Measurements from ENCODE around the gene DUSP15. TPM values are rescaled to one million over a fixed set of nuclear protein-coding genes. Genes with fewer than 3 reads are reported as not detected.

DUSP15 gene
- total and polyA plus RNA-seq, 4 donors: 0.35 to 0.61 (median 0.42) TPM; not detected in 1

DNA sequence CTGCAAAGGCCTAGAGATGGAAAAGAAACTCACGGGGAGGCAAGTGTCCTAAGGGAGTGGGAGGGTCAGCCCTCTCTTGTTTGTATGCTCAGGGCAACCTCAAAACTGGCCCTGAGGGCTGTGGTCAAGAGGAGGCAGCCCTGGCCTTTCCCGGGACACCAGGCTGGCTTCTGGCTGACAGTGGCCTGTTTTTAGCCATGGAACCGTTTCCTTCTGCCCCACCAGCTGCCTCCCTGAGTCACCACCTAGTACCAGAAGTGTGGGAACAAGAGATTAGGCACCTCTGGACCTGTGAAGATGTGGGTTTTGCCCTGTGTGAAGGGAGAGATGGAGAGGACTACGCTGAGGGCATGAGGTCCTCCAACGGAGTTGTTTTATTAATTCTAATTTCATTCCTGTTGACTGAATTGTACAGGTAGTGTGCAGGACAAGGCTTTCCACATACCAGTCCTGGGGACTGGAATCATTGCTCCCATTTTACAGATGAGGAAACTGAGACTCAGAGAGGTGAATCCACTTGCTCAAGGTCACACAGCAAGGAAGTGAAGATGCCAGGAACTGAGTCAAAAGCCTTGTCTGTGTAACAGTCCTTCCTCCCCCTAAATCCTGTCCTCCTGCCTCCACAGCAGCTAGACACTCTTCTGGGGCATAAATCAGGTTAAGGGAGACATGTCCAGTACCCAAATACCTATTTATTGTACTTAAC is 30.4 kb downstream of the DUSP15 start (continued):
- TF ChIP-seq JUND (IDR thresholded peaks at IDR 0.05): no peak

- H3K27ac ChIP-seq (ENCODE audit: low read depth in 1 of 2, low read length in 2 of 2): no peak overlapping the region
- no peaks in the 10 kb centered on the region for H3K9me3 ChIP-seq (ENCODE audit: control insufficient read depth in 4 of 4, low read length in 3 of 4)
- H3K4me1 ChIP-seq (ENCODE audit: control insufficient read depth in 4 of 4, insufficient read depth in 4 of 4, low read length in 3 of 4): no peaks in the 10 kb centered on the region
Observed at GRCh38 chr20:31838646-31839292, 31.6 kb downstream of the DUSP15 start.

More at GRCh38 chr20:31838646-31839292, 31.6 kb downstream of the DUSP15 start:
- TF ChIP-seq MAX (IDR thresholded peaks at IDR 0.05) (no peak), TAF1 (conservative IDR thresholded peaks at IDR 0.05) (no peak), NR2F2 (IDR thresholded peaks at IDR 0.05) (no peak), RAD21 (IDR thresholded peaks at IDR 0.05) (no peak), ZBTB33 (IDR thresholded peaks at IDR 0.05) (no peak), HNF4G (IDR thresholded peaks at IDR 0.05) (no peak), ATF3 (IDR thresholded peaks at IDR 0.05) (no peak), FOXA2 (IDR thresholded peaks at IDR 0.05) (no peak), SP1 (IDR thresholded peaks at IDR 0.05) (no peak), YY1 (IDR thresholded peaks at IDR 0.05) (no peak), JUND (IDR thresholded peaks at IDR 0.05) (no peak), RXRA (IDR thresholded peaks at IDR 0.05) (no peak)
- TF ChIP-seq, protein P1, sequence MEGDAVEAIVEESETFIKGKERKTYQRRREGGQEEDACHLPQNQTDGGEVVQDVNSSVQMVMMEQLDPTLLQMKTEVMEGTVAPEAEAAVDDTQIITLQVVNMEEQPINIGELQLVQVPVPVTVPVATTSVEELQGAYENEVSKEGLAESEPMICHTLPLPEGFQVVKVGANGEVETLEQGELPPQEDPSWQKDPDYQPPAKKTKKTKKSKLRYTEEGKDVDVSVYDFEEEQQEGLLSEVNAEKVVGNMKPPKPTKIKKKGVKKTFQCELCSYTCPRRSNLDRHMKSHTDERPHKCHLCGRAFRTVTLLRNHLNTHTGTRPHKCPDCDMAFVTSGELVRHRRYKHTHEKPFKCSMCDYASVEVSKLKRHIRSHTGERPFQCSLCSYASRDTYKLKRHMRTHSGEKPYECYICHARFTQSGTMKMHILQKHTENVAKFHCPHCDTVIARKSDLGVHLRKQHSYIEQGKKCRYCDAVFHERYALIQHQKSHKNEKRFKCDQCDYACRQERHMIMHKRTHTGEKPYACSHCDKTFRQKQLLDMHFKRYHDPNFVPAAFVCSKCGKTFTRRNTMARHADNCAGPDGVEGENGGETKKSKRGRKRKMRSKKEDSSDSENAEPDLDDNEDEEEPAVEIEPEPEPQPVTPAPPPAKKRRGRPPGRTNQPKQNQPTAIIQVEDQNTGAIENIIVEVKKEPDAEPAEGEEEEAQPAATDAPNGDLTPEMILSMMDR (IDR thresholded peaks at IDR 0.05; ENCODE audit: low read depth, low read length, missing input control): no peak
- TF ChIP-seq, protein P2, sequence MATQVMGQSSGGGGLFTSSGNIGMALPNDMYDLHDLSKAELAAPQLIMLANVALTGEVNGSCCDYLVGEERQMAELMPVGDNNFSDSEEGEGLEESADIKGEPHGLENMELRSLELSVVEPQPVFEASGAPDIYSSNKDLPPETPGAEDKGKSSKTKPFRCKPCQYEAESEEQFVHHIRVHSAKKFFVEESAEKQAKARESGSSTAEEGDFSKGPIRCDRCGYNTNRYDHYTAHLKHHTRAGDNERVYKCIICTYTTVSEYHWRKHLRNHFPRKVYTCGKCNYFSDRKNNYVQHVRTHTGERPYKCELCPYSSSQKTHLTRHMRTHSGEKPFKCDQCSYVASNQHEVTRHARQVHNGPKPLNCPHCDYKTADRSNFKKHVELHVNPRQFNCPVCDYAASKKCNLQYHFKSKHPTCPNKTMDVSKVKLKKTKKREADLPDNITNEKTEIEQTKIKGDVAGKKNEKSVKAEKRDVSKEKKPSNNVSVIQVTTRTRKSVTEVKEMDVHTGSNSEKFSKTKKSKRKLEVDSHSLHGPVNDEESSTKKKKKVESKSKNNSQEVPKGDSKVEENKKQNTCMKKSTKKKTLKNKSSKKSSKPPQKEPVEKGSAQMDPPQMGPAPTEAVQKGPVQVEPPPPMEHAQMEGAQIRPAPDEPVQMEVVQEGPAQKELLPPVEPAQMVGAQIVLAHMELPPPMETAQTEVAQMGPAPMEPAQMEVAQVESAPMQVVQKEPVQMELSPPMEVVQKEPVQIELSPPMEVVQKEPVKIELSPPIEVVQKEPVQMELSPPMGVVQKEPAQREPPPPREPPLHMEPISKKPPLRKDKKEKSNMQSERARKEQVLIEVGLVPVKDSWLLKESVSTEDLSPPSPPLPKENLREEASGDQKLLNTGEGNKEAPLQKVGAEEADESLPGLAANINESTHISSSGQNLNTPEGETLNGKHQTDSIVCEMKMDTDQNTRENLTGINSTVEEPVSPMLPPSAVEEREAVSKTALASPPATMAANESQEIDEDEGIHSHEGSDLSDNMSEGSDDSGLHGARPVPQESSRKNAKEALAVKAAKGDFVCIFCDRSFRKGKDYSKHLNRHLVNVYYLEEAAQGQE (IDR thresholded peaks at IDR 0.05): no peak
- no peaks in the 10 kb centered on the region for H3K36me3 ChIP-seq (ENCODE audit: control insufficient read depth in 4 of 4, insufficient read depth in 3 of 4, low read depth in 1 of 4, low read length in 3 of 4)
- H3K9ac ChIP-seq (ENCODE audit: low read depth in 1 of 2, low read length in 2 of 2): no peak overlapping the region
- no peak for DNase-seq (ENCODE audit: low spot score)
- peaks cover 0 to 3% (median 0%) of the 10 kb centered on the region in 4 donors for H3K27me3 ChIP-seq (ENCODE audit: control insufficient read depth in 4 of 4, insufficient read depth in 4 of 4, low read length in 3 of 4)
- no peak overlapping the region for H3K4me3 ChIP-seq (ENCODE audit: low read depth in 1 of 3, low read length in 3 of 3)
- WGBS: 79% methylated on average over 9 of the region's 9 CpGs
